Measurements from ENCODE around the gene ULK3.

The ULK3 gene

GRCh38 chr15:74831813-74832495 is 11.0 kb downstream of the ULK3 start:
- H3K27ac ChIP-seq (ENCODE audit: low read depth, low read length, severe bottlenecking): no peak overlapping the region

GRCh38 chr15:74830868-74831267 is 12.1 kb downstream of the ULK3 start:
- Histone ChIP-seq H3K4me1 (ENCODE audit: control insufficient read depth, insufficient read depth, low read length, poor library complexity, severe bottlenecking) (no peaks in the 10 kb centered on the region), H3K9me3 (ENCODE audit: control insufficient read depth, low read length) (no peaks in the 10 kb centered on the region), H3K27ac (ENCODE audit: low read depth, low read length, severe bottlenecking) (no peak overlapping the region), H3K36me3 (ENCODE audit: control insufficient read depth, insufficient read depth, low read length) (no peaks in the 10 kb centered on the region), H3K4me3 (ENCODE audit: extremely low read depth, insufficient read depth, low read length, poor library complexity, severe bottlenecking) (no peak overlapping the region)
- 92 to 93% methylated on average over 5 of the region's 5 CpGs for WGBS, 2 experiments (ENCODE audit: insufficient coverage in 2 of 2)

More at GRCh38 chr15:74831813-74832495, 11.0 kb downstream of the ULK3 start:
- Histone ChIP-seq H3K4me1 (ENCODE audit: control insufficient read depth, insufficient read depth, low read length, poor library complexity, severe bottlenecking) (no peaks in the 10 kb centered on the region), H3K9me3 (ENCODE audit: control insufficient read depth, low read length) (no peaks in the 10 kb centered on the region), H3K36me3 (ENCODE audit: control insufficient read depth, insufficient read depth, low read length) (no peaks in the 10 kb centered on the region), H3K4me3 (ENCODE audit: extremely low read depth, insufficient read depth, low read length, poor library complexity, severe bottlenecking) (no peak overlapping the region)
- WGBS, 2 experiments (ENCODE audit: insufficient coverage in 2 of 2): 79 to 90% methylated on average over 10 to 12 of the region's 15 CpGs

- H3K36me3 ChIP-seq (ENCODE audit: control insufficient read depth, insufficient read depth, low read length): no peaks in the 10 kb centered on the region
- WGBS, 2 experiments (ENCODE audit: insufficient coverage in 2 of 2): 80 to 93% methylated on average over 3 to 5 of the region's 6 CpGs
- H3K4me3 ChIP-seq (ENCODE audit: extremely low read depth, insufficient read depth, low read length, poor library complexity, severe bottlenecking): no peak overlapping the region
- no peaks in the 10 kb centered on the region for H3K4me1 ChIP-seq (ENCODE audit: control insufficient read depth, insufficient read depth, low read length, poor library complexity, severe bottlenecking)
- no peak overlapping the region for H3K27ac ChIP-seq (ENCODE audit: low read depth, low read length, severe bottlenecking)
- no peaks in the 10 kb centered on the region for H3K9me3 ChIP-seq (ENCODE audit: control insufficient read depth, low read length)
Measured at GRCh38 chr15:74829991-74830390, 13.0 kb downstream of the ULK3 start.

- WGBS, 2 experiments (ENCODE audit: insufficient coverage in 2 of 2): 84 to 87% methylated on average over 2 of the region's 3 CpGs
Measured at GRCh38 chr15:74829486-74829885, 13.5 kb downstream of the ULK3 start.

GRCh38 chr15:74828835-74829234 is 14.1 kb downstream of the ULK3 start:
- Histone ChIP-seq H3K4me1 (ENCODE audit: control insufficient read depth, insufficient read depth, low read length, poor library complexity, severe bottlenecking) (no peaks in the 10 kb centered on the region), H3K9me3 (ENCODE audit: control insufficient read depth, low read length) (no peaks in the 10 kb centered on the region), H3K4me3 (ENCODE audit: extremely low read depth, insufficient read depth, low read length, poor library complexity, severe bottlenecking) (no peak overlapping the region), H3K36me3 (ENCODE audit: control insufficient read depth, insufficient read depth, low read length) (no peaks in the 10 kb centered on the region), H3K27ac (ENCODE audit: low read depth, low read length, severe bottlenecking) (no peak overlapping the region)
- WGBS, 2 experiments (ENCODE audit: insufficient coverage in 2 of 2): 86 to 87% methylated on average over 4 to 6 of the region's 6 CpGs

More at GRCh38 chr15:74829486-74829885, 13.5 kb downstream of the ULK3 start:
- no peak overlapping the region for H3K4me3 ChIP-seq (ENCODE audit: extremely low read depth, insufficient read depth, low read length, poor library complexity, severe bottlenecking)
- no peak overlapping the region for H3K27ac ChIP-seq (ENCODE audit: low read depth, low read length, severe bottlenecking)
- H3K4me1 ChIP-seq (ENCODE audit: control insufficient read depth, insufficient read depth, low read length, poor library complexity, severe bottlenecking): no peaks in the 10 kb centered on the region
- no peaks in the 10 kb centered on the region for H3K36me3 ChIP-seq (ENCODE audit: control insufficient read depth, insufficient read depth, low read length)
- no peaks in the 10 kb centered on the region for H3K9me3 ChIP-seq (ENCODE audit: control insufficient read depth, low read length)

GRCh38 chr15:74827614-74828013 is 15.3 kb downstream of the ULK3 start:
- Histone ChIP-seq H3K4me1 (ENCODE audit: control insufficient read depth, insufficient read depth, low read length, poor library complexity, severe bottlenecking) (no peaks in the 10 kb centered on the region), H3K9me3 (ENCODE audit: control insufficient read depth, low read length) (no peaks in the 10 kb centered on the region), H3K4me3 (ENCODE audit: extremely low read depth, insufficient read depth, low read length, poor library complexity, severe bottlenecking) (no peak overlapping the region), H3K36me3 (ENCODE audit: control insufficient read depth, insufficient read depth, low read length) (no peaks in the 10 kb centered on the region), H3K27ac (ENCODE audit: low read depth, low read length, severe bottlenecking) (no peak overlapping the region)
- 54 to 88% methylated on average over 4 to 5 of the region's 5 CpGs for WGBS, 2 experiments (ENCODE audit: insufficient coverage in 2 of 2)

GRCh38 chr15:74826921-74827320 is 16.0 kb downstream of the ULK3 start:
- Histone ChIP-seq H3K9me3 (ENCODE audit: control insufficient read depth, low read length) (no peaks in the 10 kb centered on the region), H3K27ac (ENCODE audit: low read depth, low read length, severe bottlenecking) (no peak overlapping the region), H3K4me3 (ENCODE audit: extremely low read depth, insufficient read depth, low read length, poor library complexity, severe bottlenecking) (no peak overlapping the region), H3K36me3 (ENCODE audit: control insufficient read depth, insufficient read depth, low read length) (no peaks in the 10 kb centered on the region), H3K4me1 (ENCODE audit: control insufficient read depth, insufficient read depth, low read length, poor library complexity, severe bottlenecking) (no peaks in the 10 kb centered on the region)
- 45 to 46% methylated on average over 14 to 19 of the region's 21 CpGs for WGBS, 2 experiments (ENCODE audit: insufficient coverage in 2 of 2)

- H3K4me3 ChIP-seq (ENCODE audit: extremely low read depth, insufficient read depth, low read length, poor library complexity, severe bottlenecking): no peak within 1 kb of the TSS
- WGBS, 2 experiments (ENCODE audit: insufficient coverage in 2 of 2): 7 to 11% methylated on average over 16 to 22 of the region's 44 CpGs
Measured at GRCh38 chr15:74826364-74826819, 16.6 kb downstream of the ULK3 start, which contains the start of gene CPLX3. Gene CPLX3 (plus strand): TSS chr15:74826627. CDS start chr15:74826704, 77 bp downstream.

GRCh38 chr15:74825866-74826265 is 17.1 kb downstream of the ULK3 start:
- WGBS, 2 experiments (ENCODE audit: insufficient coverage in 2 of 2): no CpG with 5 or more reads among the region's 10 CpGs
- no peak overlapping the region for H3K27ac ChIP-seq (ENCODE audit: low read depth, low read length, severe bottlenecking)

More at GRCh38 chr15:74826364-74826819, 16.6 kb downstream of the ULK3 start, which contains the start of gene CPLX3:
- peaks cover 3% of the 10 kb centered on the region for H3K4me1 ChIP-seq (ENCODE audit: control insufficient read depth, insufficient read depth, low read length, poor library complexity, severe bottlenecking)
- H3K27ac ChIP-seq (ENCODE audit: low read depth, low read length, severe bottlenecking): no peak within 1 kb of the TSS
- H3K36me3 ChIP-seq (ENCODE audit: control insufficient read depth, insufficient read depth, low read length): no peaks in the 10 kb centered on the region
- H3K9me3 ChIP-seq (ENCODE audit: control insufficient read depth, low read length): no peaks in the 10 kb centered on the region

GRCh38 chr15:74824976-74825375 is 18.0 kb downstream of the ULK3 start:
- peaks cover 4% of the 10 kb centered on the region for H3K4me1 ChIP-seq (ENCODE audit: control insufficient read depth, insufficient read depth, low read length, poor library complexity, severe bottlenecking)
- no peak overlapping the region for H3K4me3 ChIP-seq (ENCODE audit: extremely low read depth, insufficient read depth, low read length, poor library complexity, severe bottlenecking)
- no peak overlapping the region for H3K27ac ChIP-seq (ENCODE audit: low read depth, low read length, severe bottlenecking)
- 83 to 88% methylated on average over 5 to 7 of the region's 7 CpGs for WGBS, 2 experiments (ENCODE audit: insufficient coverage in 2 of 2)
- no peaks in the 10 kb centered on the region for H3K36me3 ChIP-seq (ENCODE audit: control insufficient read depth, insufficient read depth, low read length)
- no peaks in the 10 kb centered on the region for H3K9me3 ChIP-seq (ENCODE audit: control insufficient read depth, low read length)

More at GRCh38 chr15:74825866-74826265, 17.1 kb downstream of the ULK3 start:
- Histone ChIP-seq H3K9me3 (ENCODE audit: control insufficient read depth, low read length) (no peaks in the 10 kb centered on the region), H3K36me3 (ENCODE audit: control insufficient read depth, insufficient read depth, low read length) (no peaks in the 10 kb centered on the region), H3K4me1 (ENCODE audit: control insufficient read depth, insufficient read depth, low read length, poor library complexity, severe bottlenecking) (peaks cover 4% of the 10 kb centered on the region), H3K4me3 (ENCODE audit: extremely low read depth, insufficient read depth, low read length, poor library complexity, severe bottlenecking) (no peak overlapping the region)

- no peaks in the 10 kb centered on the region for H3K9me3 ChIP-seq (ENCODE audit: control insufficient read depth, low read length)
- H3K4me3 ChIP-seq (ENCODE audit: extremely low read depth, insufficient read depth, low read length, poor library complexity, severe bottlenecking): no peak overlapping the region
- H3K4me1 ChIP-seq (ENCODE audit: control insufficient read depth, insufficient read depth, low read length, poor library complexity, severe bottlenecking): peaks cover 4% of the 10 kb centered on the region
- no peak overlapping the region for H3K27ac ChIP-seq (ENCODE audit: low read depth, low read length, severe bottlenecking)
- no peaks in the 10 kb centered on the region for H3K36me3 ChIP-seq (ENCODE audit: control insufficient read depth, insufficient read depth, low read length)
- 82 to 92% methylated on average over 6 of the region's 6 CpGs for WGBS, 2 experiments (ENCODE audit: insufficient coverage in 2 of 2)
Measured at GRCh38 chr15:74823324-74823723, 19.6 kb downstream of the ULK3 start.
